T-helper 22 cell (primary cell): ENCODE results near the gene ADAP2.
A peak's percentile ranks its signal among the peaks of the same experiment; 100 is the strongest.
"Not testable (repeated sequence)": the region's sequence is repeated elsewhere in the genome, so short reads cannot be mapped to it uniquely, and the experiment has no call there.

Source experiments
- DNase-seq: peaks from one replicate; pipeline ENCODE4 v3.0.0-alpha.2; 2020; ENCODE audit warnings: low read depth

ADAP2 gene, protein sequence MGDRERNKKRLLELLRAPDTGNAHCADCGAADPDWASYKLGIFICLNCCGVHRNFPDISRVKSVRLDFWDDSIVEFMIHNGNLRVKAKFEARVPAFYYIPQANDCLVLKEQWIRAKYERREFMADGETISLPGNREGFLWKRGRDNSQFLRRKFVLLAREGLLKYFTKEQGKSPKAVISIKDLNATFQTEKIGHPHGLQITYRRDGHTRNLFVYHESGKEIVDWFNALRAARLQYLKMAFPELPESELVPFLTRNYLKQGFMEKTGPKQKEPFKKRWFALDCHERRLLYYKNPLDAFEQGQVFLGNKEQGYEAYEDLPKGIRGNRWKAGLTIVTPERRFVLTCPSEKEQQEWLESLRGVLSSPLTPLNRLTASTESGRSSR

DNA sequence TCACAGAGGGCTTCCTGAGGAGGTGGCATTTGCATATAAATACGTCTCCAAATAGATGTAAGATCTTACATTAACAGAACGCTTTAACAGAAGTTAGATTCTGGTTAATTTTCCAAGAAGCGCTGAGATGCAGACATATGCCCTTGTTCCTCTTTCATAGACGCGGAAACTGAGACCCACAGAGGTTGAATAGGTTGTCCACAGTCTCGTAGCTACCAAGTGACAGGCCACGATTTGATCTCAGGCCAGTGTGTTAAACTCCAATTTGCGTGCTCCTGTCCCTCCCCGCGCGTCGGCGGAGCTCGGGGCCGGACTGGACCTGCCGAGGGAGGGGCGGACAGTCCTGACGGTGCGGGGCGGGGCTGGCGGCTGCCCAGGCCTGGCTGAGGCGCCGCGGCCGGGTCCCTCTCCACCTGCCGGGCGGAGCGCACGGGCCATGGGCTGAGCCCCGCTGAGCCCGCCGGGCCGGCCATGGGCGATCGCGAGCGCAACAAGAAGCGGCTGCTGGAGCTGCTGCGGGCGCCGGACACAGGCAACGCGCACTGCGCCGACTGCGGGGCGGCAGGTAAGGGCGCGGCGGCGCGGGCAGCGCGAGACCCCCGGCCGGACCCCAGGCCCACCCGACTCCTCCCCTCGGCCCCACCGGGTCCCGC, at the start of gene ADAP2:
Gene ADAP2, plus strand, starts transcription at position 402 of the 653 bp plus-strand sequence. Its CDS starts 70 bp downstream, at position 472.
- DNase-seq = no peak

DNA sequence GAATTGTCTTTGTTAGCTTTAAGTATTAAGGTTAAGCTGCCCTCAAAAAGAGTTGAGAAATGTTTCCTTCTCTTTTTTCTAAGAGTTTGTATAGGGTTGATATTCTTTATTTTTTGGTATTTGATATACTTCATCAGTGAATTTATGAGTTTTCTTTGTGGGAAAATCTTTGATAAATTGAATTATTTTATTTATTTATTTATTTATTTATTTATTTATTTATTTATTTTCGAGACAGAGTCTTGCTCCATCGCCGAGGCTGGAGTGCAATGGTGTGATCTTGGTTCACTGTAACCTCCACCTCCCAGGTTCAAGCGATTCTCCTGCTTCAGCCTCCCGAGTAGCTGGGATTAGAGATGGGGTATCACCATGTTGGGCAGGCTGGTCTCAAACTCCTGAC, 35.6 kb upstream of the ADAP2 start:
- DNase-seq = no peak

DNA sequence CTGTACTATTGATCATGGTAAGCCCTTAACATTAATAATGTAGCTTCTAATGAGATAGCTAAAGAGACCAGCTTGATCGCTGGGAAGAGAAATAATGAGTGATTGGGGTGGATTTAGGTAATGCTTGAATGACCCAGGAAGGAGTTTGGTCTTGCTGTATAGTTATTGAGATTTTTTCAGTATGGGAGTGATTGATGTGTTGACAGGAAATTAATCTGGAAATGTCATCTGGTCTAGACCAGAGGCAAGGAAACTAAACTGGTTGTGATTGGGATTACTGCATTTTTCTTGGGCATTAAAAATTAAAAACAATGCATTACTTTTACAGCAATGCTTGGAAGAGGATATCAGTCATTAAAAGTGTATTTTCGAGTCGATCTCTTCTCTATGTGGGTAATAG, 27.5 kb upstream of the ADAP2 start:
- no peak for DNase-seq

DNA sequence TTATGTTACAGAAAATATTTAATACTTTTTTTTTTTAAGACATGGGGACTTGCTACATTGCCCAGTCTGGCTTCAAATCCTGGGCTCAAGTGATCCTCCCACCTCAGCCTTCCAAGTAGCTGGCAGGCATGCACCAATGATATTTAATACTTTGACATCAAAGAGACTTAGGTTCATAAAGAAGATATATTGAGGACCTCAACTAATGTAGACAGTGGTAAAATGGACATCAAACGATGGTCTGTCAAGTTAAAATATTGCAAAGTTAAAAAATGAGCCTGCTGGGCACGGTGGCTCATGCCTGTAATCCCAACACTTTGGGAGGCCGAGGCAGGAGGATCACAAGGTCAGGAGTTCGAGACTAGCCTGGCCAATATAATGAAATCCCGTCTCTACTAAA, 24.4 kb upstream of the ADAP2 start:
- DNase-seq = no peak

DNA sequence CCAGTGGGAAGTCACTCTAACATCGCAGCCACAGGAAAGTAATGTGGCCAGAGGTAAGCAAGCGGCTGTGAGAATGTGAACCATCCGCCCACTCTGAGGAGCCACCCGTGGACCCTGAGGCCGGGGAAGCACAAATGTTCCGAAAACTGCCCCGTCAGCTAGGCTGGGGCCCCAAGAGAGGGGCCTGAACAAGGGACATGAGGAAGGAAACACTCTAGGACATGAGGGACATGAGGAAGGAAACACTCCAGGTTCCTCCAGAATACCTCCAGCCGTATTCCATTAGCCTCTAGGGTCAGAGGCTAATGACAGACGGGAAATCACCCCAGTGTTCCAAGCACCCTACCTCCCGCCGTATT, 16.0 kb upstream of the ADAP2 start:
- DNase-seq = no peak

DNA sequence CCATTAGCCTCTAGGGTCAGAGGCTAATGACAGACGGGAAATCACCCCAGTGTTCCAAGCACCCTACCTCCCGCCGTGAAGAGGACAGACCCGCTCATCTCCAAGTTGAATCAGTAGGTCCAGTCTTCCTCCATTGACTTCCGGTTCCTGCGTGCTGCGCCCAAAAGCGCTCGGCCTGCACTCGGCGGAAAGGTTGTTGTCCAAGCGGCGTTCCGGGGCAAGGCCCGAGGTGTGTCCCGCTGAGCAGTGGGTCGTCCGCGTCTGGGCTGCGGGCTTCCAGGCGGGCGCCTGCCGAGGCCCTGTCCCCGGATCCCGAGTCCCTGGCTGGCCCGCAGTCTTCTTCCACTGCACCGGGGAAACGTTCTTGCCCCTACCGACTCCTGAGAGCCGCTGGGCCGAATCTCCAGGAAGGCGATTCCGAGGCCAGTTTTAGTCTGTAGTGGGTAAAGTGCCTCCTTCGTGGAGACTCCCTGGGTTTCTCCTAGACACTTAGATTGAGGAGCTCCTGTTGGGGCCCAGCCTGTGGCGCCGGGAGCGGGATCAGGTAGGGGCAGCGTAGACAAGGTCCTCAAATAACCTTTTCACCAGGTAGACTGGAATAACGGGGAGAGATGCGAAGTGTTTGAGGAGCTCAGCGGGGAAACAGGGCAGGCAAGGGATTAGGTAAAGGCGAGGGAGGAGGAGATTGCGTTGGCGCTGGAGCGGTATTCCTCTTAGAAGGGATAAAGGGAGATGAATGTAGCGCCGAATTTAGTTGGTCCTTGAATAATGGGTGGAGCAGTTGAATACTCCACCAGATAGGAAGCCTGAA, 15.4 kb upstream of the ADAP2 start, which contains the start of gene TEFM:
Gene TEFM, minus strand, starts transcription at position 138 of the 811 bp plus-strand sequence. Its CDS starts 40 bp downstream, at position 98.
- peak; percentile 68 for DNase-seq

DNA sequence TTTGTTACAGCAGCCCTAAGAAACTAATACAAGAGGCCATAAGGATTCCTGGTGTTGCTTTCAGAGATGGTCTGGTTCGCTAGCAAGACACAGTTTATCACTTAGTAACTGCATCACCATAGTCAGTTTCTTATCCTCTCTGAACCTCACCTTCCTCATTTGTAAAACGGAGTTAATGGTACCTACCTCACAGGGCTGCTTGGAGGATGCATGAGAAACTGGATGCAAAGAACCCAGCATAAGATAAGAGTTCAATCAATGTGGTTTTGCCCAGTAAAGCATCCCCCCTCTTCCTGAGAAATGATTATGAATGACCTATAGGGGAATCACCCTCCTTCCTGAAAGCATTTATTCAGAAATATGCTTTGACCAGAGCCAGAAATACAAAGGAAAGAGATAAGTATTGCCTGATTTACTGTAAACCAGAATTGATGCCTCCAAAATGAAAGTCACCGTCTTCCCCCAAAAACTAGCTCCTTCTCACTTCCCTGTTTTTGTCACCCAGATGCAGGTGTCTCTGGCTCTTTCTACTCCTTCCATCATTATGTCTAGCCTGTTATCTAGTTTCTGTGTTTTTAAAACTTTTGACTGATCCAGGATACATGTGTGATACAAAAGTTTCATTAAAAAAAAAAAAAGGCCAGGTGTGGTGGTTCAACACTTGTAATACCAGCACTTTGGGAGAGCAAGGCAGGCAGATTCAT, 12.9 kb upstream of the ADAP2 start:
- DNase-seq = no peak

DNA sequence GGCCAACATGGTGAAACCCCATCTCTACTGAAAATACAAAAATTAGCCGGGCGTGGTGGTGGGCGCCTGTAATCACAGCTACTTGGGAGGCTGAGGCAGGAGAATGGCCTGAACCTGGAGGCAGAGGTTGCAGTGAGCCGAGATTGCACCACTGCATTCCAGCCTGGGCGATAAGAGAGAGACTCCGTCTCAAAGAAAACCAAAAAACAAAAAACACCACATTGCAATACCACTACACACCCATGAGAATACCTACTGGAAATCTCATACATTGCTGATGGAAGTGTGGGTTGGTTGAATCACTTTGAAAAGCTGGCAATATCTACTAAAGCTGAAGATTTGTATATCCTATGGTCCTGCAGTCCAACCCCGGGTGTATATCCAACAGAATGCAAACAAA, 11.6 kb upstream of the ADAP2 start:
- not testable (repeated sequence) for DNase-seq

DNA sequence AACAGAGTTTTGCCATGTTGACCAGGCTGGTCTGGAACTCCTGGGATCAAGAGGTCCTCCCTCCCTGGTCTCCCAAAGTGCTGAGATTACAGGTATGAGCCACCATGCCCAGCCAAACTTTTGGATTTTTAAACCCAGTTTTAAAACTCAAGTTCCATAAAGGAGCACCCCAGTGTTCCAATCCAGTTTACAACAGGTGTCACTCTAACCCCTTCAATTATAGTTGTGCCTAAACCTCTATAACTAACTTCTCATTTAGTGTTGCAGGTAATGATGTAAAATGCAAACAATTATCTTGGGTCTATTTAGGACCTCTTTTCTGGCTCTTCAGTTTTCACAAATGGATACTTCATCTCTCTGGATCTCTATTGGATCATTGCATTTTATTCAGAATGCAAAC, 7.8 kb upstream of the ADAP2 start:
- DNase-seq = no peak

DNA sequence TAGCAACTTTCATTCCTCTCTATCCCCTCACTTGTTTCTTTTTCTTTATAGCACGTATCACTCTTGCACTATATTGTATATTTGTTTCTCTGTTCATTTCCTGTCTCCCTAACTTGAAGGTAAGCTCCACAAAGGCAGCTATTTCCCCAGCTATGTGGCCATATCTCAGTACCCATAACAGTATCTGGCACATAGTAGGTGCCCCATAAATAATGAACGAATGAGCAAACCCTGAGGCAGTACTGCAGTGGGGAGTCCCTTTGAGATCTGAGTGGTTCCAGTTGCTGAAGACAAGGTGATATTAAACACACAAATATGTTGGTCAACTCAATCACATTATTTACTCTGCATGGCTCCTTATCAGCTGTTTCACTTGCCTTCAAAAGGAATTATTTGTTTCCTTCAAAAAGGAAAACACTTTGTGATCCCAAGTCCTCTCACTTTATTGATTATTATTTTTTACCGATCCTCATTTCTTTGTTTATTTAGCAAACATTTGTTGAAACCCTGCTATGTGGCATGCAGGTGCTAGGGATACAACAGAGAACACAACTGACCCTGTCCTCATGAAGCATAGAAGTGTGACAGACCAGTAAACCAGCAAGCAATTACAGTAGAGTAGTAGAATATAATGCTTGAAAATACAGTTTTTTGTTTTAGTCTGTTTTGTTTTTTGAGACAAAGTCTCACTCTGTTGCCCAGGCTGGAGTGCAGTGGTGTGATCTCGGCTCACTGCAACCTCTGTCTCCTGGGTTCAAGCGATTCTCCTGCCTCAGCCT, 5.7 kb upstream of the ADAP2 start:
- DNase-seq = no peak

DNA sequence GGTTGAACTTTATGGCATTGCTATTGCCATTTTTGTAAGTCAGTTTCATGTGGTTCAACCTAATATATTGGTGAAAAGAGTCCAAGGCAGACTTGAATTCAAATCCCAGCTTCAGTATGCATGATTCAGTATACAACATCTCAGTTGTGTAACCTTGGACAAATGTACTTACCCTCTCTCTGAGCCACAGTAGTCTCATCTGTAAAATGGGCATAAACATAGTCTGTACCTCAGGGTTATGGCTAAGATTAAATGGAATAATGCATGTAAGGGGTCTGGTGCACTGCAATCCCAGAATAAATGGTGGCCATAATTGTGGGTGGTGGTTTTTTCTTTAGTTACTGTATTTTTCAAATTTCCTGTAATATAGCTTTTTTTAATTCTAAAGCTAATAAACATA, 4.7 kb upstream of the ADAP2 start:
- DNase-seq = no peak

DNA sequence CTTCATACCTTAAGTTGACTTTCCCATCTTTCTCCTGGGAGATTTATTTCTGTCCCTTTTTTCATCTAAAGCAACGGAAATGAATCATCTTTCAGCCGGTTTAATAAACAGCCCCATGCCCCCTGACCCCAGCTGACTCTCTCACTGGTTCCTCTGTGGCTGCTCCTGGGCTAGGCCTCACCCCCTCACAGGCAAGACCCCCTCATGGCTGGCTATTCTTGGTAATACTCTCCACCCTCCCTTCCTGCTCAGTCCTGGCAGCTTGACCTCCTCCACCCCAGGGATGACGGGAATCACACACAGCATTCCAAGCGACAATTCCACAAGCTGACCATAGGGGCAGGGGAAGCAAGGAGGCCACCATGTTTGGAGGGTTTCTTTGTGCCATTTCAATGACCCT, 1.5 kb upstream of the ADAP2 start:
- DNase-seq = no peak

DNA sequence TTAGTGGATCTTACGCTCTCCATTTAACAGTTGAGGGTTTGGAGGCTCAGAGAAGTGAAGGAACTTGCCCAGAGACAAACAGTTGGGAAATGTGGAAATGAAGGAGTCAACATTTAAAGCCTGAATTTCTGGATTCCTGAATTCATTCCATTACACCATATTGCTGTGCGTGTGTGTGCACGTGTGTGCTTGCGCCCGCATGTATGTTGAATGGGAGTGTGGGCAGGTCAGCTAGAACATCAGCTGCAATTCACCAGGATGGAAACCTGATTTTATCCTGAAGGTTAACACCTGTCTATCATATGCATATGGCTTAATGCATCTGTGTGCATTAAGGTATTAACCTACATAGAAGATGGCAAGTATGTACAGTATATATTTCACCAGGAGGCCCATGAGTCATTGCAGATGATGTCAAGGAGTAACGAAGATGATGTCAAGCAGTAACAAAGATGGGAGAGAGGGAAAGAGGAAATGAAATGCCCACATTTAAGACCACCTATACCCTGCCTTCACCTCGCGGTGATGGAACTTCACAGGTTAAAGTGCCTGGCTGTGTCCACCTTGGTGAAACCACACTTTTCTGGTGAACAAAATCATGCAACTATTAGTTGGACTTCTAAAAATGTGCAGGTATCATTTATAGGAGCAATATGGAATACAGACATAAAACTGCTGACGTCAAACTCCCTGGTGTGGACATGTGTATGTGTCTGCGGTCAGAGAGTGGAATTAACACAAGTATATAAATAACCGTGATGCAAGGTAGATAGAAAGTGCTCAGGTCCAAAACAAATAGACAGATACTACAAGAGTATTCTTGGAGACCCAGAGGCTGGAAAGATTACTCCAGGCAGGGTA, 832 bp upstream of the ADAP2 start:
- DNase-seq = no peak

DNA sequence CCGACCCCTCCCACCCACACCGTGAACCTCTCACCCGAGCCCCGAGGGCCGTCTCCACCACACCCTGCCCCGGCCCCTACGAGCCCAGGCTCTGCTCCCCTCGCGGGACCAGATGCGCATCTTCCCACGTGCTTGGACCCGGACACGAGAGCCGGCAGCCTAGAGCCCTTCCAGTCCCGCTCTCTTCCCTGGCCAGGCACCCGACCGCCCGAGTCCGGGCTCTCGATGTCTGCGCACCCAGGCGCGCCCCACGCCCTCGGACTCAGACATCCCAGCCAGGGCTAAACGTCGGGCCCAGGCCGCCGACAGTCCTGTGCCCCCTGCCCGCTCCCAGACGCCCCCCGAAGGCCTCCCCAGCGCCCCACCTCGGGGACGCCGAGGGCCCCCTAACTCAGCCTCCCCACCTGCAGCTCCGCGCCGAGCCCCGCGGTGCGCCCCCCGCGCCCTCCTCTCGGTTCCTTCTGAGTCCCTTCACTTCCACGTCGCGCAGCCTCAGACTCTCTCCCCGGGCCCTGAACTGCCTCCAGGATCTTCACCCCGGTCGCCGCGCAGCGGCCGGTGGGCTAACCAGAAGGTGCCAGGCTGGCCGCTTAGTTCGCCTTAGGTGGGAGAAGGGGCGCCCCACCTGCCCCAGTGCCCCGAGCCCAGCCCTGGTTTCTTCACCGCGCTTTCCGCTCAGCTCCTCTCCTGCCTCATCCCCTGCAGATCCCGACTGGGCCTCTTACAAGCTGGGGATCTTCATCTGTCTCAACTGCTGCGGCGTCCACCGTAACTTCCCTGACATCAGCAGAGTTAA, 688 bp downstream of the ADAP2 start:
- DNase-seq = no peak

DNA sequence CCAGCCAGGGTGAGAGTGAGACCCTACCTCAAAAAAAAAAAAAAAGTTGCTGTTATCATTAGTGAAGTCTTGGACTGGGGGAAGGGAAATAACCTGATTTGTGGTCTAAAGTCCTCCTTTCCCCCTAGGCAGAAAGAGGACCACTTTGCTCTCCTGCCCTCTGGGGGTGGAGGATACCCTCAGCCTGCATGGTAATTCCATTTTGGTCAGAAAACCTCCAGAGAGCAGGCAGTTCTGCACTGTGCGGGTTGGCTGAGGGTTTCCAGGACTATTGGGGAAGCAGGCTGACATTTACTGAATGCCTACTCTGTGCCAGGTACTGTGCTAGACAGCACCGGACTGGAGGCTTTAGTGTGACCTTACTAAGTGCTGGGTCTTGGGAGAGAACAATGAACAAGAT, 2.6 kb downstream of the ADAP2 start:
- DNase-seq = no peak

DNA sequence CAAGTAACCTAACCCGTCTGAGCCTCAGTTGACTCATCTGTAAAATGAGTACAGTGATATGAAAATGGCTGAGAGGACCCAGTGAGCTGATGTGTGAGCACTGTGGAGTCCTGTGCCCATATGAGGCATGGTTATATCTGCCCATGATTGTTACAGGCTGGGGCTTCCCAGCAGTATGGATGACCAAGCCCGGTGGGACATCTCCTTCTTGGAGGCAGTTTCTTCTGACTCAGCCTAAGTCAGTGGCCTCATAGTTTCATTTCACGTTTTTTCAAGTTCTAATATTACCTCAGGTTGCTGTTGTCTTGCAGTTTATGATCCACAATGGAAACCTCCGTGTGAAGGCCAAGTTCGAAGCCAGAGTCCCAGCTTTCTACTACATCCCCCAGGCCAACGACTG, 4.8 kb downstream of the ADAP2 start:
- no peak for DNase-seq

DNA sequence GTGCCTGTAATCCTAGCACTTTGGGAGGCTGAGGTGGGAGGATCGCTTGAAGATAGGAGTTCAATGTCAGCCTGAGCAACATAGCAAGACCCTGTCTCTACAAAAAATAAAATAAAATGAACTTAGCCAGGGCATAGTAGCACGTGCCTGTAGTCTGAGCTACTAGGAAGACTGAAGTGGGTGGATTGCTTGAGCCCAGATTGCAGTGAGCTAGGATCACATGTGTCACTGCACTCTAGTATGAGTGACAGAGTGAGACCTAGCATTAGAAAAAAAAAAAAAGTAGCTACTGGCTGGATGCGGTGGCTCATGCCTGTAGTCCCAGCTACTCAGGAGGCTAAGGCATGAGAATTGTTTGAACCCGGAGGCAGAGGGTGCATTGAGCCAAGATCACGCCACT, 6.0 kb downstream of the ADAP2 start:
- no peak for DNase-seq

DNA sequence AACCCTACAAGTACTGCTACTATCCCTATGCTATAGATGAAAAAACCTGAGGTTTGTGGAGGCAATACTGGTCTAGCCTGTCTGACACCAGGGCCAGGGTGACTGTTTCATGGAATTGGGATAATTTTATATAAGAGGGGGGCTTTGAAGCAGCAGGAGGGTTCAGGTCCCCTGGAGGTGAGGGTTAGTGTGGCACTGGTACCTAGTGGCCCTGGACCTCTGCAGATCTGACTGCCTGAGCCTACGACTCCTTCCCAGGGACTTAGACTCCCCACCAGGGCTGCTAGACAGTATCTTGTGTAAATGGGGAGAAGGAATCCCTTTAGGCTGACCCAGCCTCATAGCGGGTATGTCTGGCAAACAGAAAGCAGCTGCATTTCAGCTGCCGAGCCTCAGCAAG, 6.8 kb downstream of the ADAP2 start:
- no peak for DNase-seq

DNA sequence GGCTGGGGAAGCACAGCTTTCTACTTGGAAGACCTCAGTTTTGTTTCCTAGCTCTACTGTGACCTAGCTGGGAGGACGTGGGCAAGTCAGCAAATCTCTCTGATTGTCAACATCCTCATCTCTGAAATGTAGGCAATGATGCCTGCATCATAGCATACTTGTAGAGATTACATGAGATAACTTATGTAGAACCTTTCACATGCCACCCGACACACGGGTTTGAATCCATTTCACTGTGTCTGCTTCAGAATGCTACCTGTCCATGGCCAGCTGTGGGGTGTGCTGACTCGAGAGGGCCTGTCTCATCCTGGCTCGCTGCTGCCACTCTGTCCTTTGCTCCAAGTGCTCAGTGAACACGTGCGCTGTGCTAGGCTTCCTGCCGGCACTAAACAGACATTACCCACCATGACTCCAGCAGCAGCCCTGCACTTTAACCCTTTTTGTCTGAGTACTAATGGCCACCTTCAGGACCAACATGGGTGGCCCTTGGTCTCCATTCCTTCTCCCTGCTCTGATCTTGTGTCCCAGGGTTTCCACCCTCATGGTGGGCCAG, 7.4 kb downstream of the ADAP2 start:
- DNase-seq = no peak
